Measurements from ENCODE around the gene SOX2.

- no peak for TF ChIP-seq EZH2 (IDR thresholded peaks at IDR 0.05; ENCODE audit: low read length, unreplicated experiment)
- no peak for TF ChIP-seq CTCF (conservative IDR thresholded peaks at IDR 0.05; ENCODE audit: low read depth, low read length)
These were observed 6.6 kb downstream of the SOX2 start for GRCh38 chr3:181718369-181718768.

All from PC-3 (cell line).